ENCODE data around the gene TIMELESS. TPM values are rescaled to one million over a fixed set of nuclear protein-coding genes. Genes with fewer than 3 reads are reported as not detected.

TIMELESS gene
- polyA plus RNA-seq, 1 donor (not counting 4 experiments of a cell fraction or from before 2014, with no cell fraction given) = 3.5 TPM

DNA sequence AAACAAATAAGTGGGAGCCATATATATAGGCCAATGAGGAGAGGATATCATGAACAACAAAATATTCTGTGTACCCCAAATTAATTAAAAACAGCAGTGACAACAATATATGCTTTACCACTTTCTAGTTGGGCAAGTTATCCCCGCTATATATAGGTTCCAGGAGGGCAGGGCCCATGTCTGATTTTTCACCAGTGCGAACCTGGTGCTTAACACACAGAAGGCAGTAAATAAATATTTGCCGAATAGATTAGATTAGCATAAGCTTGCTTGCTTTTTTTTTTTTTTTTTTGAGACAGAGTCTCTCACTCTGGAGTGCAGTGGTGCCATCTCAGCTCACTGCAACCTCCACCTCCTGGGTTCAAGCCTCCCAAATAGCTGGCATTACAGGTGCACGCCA, 8.6 kb upstream of the TIMELESS start:
- peaks cover 3% of the 10 kb centered on the region for H3K27me3 ChIP-seq (ENCODE audit: control insufficient read depth, extremely low read depth, insufficient read depth, low read length)
- no peak overlapping the region for H2AFZ ChIP-seq (ENCODE audit: control insufficient read depth, low read length)
- H3K9ac ChIP-seq (ENCODE audit: control insufficient read depth, extremely low read depth, insufficient read depth, low read length) = no peak overlapping the region
- no peaks in the 10 kb centered on the region for H4K20me1 ChIP-seq (ENCODE audit: control insufficient read depth, extremely low read depth, insufficient read depth, low read length)
- no peaks in the 10 kb centered on the region for H3K79me2 ChIP-seq (ENCODE audit: control insufficient read depth, insufficient read depth, low read length)
- no peaks in the 10 kb centered on the region for H3K9me3 ChIP-seq (ENCODE audit: control insufficient read depth, low read depth, low read length)
- DNase-seq (ENCODE audit: low read depth, low spot score) (no peak), FAIRE-seq (no peak)
- H3K4me2 ChIP-seq (ENCODE audit: control insufficient read depth, extremely low read depth, insufficient read depth, low read depth, low read length) = no peak overlapping the region
- no peak overlapping the region for H3K27ac ChIP-seq (ENCODE audit: control insufficient read depth, insufficient read depth, low read length)
- H3K9me1 ChIP-seq (ENCODE audit: control insufficient read depth, extremely low read depth, insufficient read depth, low read length) = no peaks in the 10 kb centered on the region
- H3K36me3 ChIP-seq (ENCODE audit: control insufficient read depth in 2 of 2, extremely low read depth in 1 of 2, insufficient read depth in 2 of 2, low read length in 2 of 2) = no peaks in the 10 kb centered on the region
- dilution Hi-C loops (cut with MboI; ENCODE audit: extremely low pct_ligation_motif_present, low sequenced_read_pairs) = no loop called here
- no peaks in the 10 kb centered on the region for H3K4me1 ChIP-seq (ENCODE audit: control insufficient read depth, extremely low read depth, insufficient read depth, low read length)
- no peak overlapping the region for H3K4me3 ChIP-seq (ENCODE audit: control insufficient read depth in 2 of 3, extremely low read depth in 1 of 3, insufficient read depth in 2 of 3, low read depth in 1 of 3, low read length in 3 of 3)
- TF ChIP-seq, protein P1, sequence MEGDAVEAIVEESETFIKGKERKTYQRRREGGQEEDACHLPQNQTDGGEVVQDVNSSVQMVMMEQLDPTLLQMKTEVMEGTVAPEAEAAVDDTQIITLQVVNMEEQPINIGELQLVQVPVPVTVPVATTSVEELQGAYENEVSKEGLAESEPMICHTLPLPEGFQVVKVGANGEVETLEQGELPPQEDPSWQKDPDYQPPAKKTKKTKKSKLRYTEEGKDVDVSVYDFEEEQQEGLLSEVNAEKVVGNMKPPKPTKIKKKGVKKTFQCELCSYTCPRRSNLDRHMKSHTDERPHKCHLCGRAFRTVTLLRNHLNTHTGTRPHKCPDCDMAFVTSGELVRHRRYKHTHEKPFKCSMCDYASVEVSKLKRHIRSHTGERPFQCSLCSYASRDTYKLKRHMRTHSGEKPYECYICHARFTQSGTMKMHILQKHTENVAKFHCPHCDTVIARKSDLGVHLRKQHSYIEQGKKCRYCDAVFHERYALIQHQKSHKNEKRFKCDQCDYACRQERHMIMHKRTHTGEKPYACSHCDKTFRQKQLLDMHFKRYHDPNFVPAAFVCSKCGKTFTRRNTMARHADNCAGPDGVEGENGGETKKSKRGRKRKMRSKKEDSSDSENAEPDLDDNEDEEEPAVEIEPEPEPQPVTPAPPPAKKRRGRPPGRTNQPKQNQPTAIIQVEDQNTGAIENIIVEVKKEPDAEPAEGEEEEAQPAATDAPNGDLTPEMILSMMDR (optimal IDR thresholded peaks at IDR 0.05 in 1 of 3, IDR thresholded peaks at IDR 0.05 in 1 of 3, conservative IDR thresholded peaks at IDR 0.05 in 1 of 3; ENCODE audit: extremely low read depth in 1 of 3, insufficient read depth in 2 of 3, low read length in 3 of 3) = no peak
- no peak for TF ChIP-seq EZH2 (IDR thresholded peaks at IDR 0.05; ENCODE audit: low read length)

- DNase-seq (ENCODE audit: low read depth, low spot score) = no peak
- H3K36me3 ChIP-seq (ENCODE audit: control insufficient read depth in 2 of 2, extremely low read depth in 1 of 2, insufficient read depth in 2 of 2, low read length in 2 of 2) = no peaks in the 10 kb centered on the region
- FAIRE-seq = no peak
- TF ChIP-seq, protein P1 (optimal IDR thresholded peaks at IDR 0.05 in 1 of 3, IDR thresholded peaks at IDR 0.05 in 1 of 3, conservative IDR thresholded peaks at IDR 0.05 in 1 of 3; ENCODE audit: extremely low read depth in 1 of 3, insufficient read depth in 2 of 3, low read length in 3 of 3) = no peak
- no peak for TF ChIP-seq EZH2 (IDR thresholded peaks at IDR 0.05; ENCODE audit: low read length)
- no peaks in the 10 kb centered on the region for H3K79me2 ChIP-seq (ENCODE audit: control insufficient read depth, insufficient read depth, low read length)
- H3K4me1 ChIP-seq (ENCODE audit: control insufficient read depth, extremely low read depth, insufficient read depth, low read length) = peaks cover 2% of the 10 kb centered on the region
- dilution Hi-C loops (cut with MboI; ENCODE audit: extremely low pct_ligation_motif_present, low sequenced_read_pairs) = no loop called here
- H3K27ac ChIP-seq (ENCODE audit: control insufficient read depth, insufficient read depth, low read length) = no peak within 1 kb of the TSS
- no peak within 1 kb of the TSS for H2AFZ ChIP-seq (ENCODE audit: control insufficient read depth, low read length)
- no peaks in the 10 kb centered on the region for H4K20me1 ChIP-seq (ENCODE audit: control insufficient read depth, extremely low read depth, insufficient read depth, low read length)
- no peak within 1 kb of the TSS for H3K4me3 ChIP-seq (ENCODE audit: control insufficient read depth in 2 of 3, extremely low read depth in 1 of 3, insufficient read depth in 2 of 3, low read depth in 1 of 3, low read length in 3 of 3)
- H3K9me1 ChIP-seq (ENCODE audit: control insufficient read depth, extremely low read depth, insufficient read depth, low read length) = no peaks in the 10 kb centered on the region
- no peak within 1 kb of the TSS for H3K4me2 ChIP-seq (ENCODE audit: control insufficient read depth, extremely low read depth, insufficient read depth, low read depth, low read length)
- H3K9me3 ChIP-seq (ENCODE audit: control insufficient read depth, low read depth, low read length) = no peaks in the 10 kb centered on the region
- H3K27me3 ChIP-seq (ENCODE audit: control insufficient read depth, extremely low read depth, insufficient read depth, low read length) = peaks cover 3% of the 10 kb centered on the region
- no peak within 1 kb of the TSS for H3K9ac ChIP-seq (ENCODE audit: control insufficient read depth, extremely low read depth, insufficient read depth, low read length)
These were observed 5.3 kb upstream of the TIMELESS start, which contains the start of gene MIP for GRCh38 chr12:56454557-56454956. TSS of gene MIP (minus strand) at chr12:56454657. CDS start at chr12:56454613, 44 bp downstream.
